ENCODE measurements around the gene GYG2. TPM values are rescaled to one million over a fixed set of nuclear protein-coding genes. Genes with fewer than 3 reads are reported as not detected.

Gene GYG2
- total RNA-seq, 1 experiment from 2014 or later: 0.58 TPM

- ChIA-PET CTCF (no interaction called here), POLR2A (ENCODE audit: unreplicated experiment) (no interaction called here)
- ATAC-seq: no peak
These were observed 81.4 kb downstream of the GYG2 start for GRCh38 chrX:2910109-2910508.

GRCh38 chrX:2913118-2913517 lies 84.4 kb downstream of the GYG2 start:
- Histone ChIP-seq H3K9ac (ENCODE audit: low read length) (no peak overlapping the region), H3K4me3 (ENCODE audit: low read length) (no peak overlapping the region), H3F3A (ENCODE audit: low read length, unreplicated experiment) (no peaks in the 10 kb centered on the region), H3K4me2 (ENCODE audit: low read length) (no peak overlapping the region), H3K9me3 (ENCODE audit: low read length) (no peaks in the 10 kb centered on the region), H3K4me1 (ENCODE audit: insufficient read depth, low read length) (no peaks in the 10 kb centered on the region), H3K36me3 (ENCODE audit: low read depth, low read length) (no peaks in the 10 kb centered on the region), H3K27me3 (ENCODE audit: low read length) (no peaks in the 10 kb centered on the region), H3K27ac (ENCODE audit: low read length) (no peak overlapping the region), H2AFZ (ENCODE audit: low read length) (no peak overlapping the region), H3K9me2 (replicated peaks; ENCODE audit: low read length) (no peaks in the 10 kb centered on the region), H4K20me1 (ENCODE audit: low read length) (no peaks in the 10 kb centered on the region), H3K79me2 (ENCODE audit: low read length) (no peaks in the 10 kb centered on the region)
- TF ChIP-seq EZH2phosphoT487 (IDR thresholded peaks at IDR 0.05; ENCODE audit: borderline replicate concordance, low read length) (no peak), CTCF (conservative IDR thresholded peaks at IDR 0.05; ENCODE audit: low read depth, low read length) (peak; percentile 48; the same call in 1 of the 2 replicates)
- peak; percentile 15 for DNase-seq
- intact Hi-C loops (cut with micrococcal nuclease): no loop called here
- ChIA-PET POLR2A (ENCODE audit: unreplicated experiment) (no interaction called here), CTCF (no interaction called here)
- no TSS peak for BruUV-seq (replicated peaks)
- no peak for ATAC-seq

More at GRCh38 chrX:2910109-2910508, 81.4 kb downstream of the GYG2 start:
- H3K27ac ChIP-seq (ENCODE audit: low read length): no peak overlapping the region
- no peak for DNase-seq
- no peak overlapping the region for H3K4me3 ChIP-seq (ENCODE audit: low read length)
- H3K9me3 ChIP-seq (ENCODE audit: low read length): no peaks in the 10 kb centered on the region
- no peaks in the 10 kb centered on the region for H3K36me3 ChIP-seq (ENCODE audit: low read depth, low read length)
- no peaks in the 10 kb centered on the region for H3K9me2 ChIP-seq (replicated peaks; ENCODE audit: low read length)
- no peaks in the 10 kb centered on the region for H3F3A ChIP-seq (ENCODE audit: low read length, unreplicated experiment)
- H3K27me3 ChIP-seq (ENCODE audit: low read length): no peaks in the 10 kb centered on the region
- intact Hi-C loops (cut with micrococcal nuclease): no loop called here
- no peaks in the 10 kb centered on the region for H4K20me1 ChIP-seq (ENCODE audit: low read length)
- H3K4me1 ChIP-seq (ENCODE audit: insufficient read depth, low read length): no peaks in the 10 kb centered on the region
- TF ChIP-seq CTCF (conservative IDR thresholded peaks at IDR 0.05; ENCODE audit: low read depth, low read length) (no peak), EZH2phosphoT487 (IDR thresholded peaks at IDR 0.05; ENCODE audit: borderline replicate concordance, low read length) (no peak), EZH2 (IDR thresholded peaks at IDR 0.05; ENCODE audit: low read length, unreplicated experiment) (no peak)
- no peak overlapping the region for H3K4me2 ChIP-seq (ENCODE audit: low read length)
- BruUV-seq (replicated peaks): no TSS peak
- H3K9ac ChIP-seq (ENCODE audit: low read length): no peak overlapping the region
- no peaks in the 10 kb centered on the region for H3K79me2 ChIP-seq (ENCODE audit: low read length)
- no peak overlapping the region for H2AFZ ChIP-seq (ENCODE audit: low read length)

- POLR2A ChIA-PET (ENCODE audit: unreplicated experiment): no interaction called here
- Histone ChIP-seq H3F3A (ENCODE audit: low read length, unreplicated experiment) (no peaks in the 10 kb centered on the region), H3K27me3 (ENCODE audit: low read length) (no peaks in the 10 kb centered on the region), H4K20me1 (ENCODE audit: low read length) (no peaks in the 10 kb centered on the region), H3K9me2 (replicated peaks; ENCODE audit: low read length) (no peaks in the 10 kb centered on the region), H3K4me3 (ENCODE audit: low read length) (no peak overlapping the region), H3K79me2 (ENCODE audit: low read length) (no peaks in the 10 kb centered on the region), H3K27ac (ENCODE audit: low read length) (no peak overlapping the region), H3K9me3 (ENCODE audit: low read length) (no peaks in the 10 kb centered on the region), H3K9ac (ENCODE audit: low read length) (no peak overlapping the region), H3K36me3 (ENCODE audit: low read depth, low read length) (no peaks in the 10 kb centered on the region), H2AFZ (ENCODE audit: low read length) (no peak overlapping the region), H3K4me1 (ENCODE audit: insufficient read depth, low read length) (no peaks in the 10 kb centered on the region), H3K4me2 (ENCODE audit: low read length) (no peak overlapping the region)
- ATAC-seq: no peak
- BruUV-seq (replicated peaks): no TSS peak
- CTCF ChIA-PET: no interaction called here
- no peak for DNase-seq
- TF ChIP-seq EZH2 (IDR thresholded peaks at IDR 0.05; ENCODE audit: low read length, unreplicated experiment): no peak
- no peak for TF ChIP-seq EZH2phosphoT487 (IDR thresholded peaks at IDR 0.05; ENCODE audit: borderline replicate concordance, low read length)
- no peak for TF ChIP-seq CTCF (conservative IDR thresholded peaks at IDR 0.05; ENCODE audit: low read depth, low read length)
- intact Hi-C loops (cut with micrococcal nuclease): no loop called here
These were observed 89.0 kb downstream of the GYG2 start for GRCh38 chrX:2917767-2918166.

Measured in PC-3 (cell line).